ENCODE measurements around the gene AKAP8L.
"Not testable (repeated sequence)": the region's sequence is repeated elsewhere in the genome, so short reads cannot be mapped to it uniquely, and the experiment has no call there.

Gene AKAP8L

GRCh38 chr19:15412832-15413231 lies 6.0 kb downstream of the AKAP8L start:
- no peak for DNase-seq

DNA sequence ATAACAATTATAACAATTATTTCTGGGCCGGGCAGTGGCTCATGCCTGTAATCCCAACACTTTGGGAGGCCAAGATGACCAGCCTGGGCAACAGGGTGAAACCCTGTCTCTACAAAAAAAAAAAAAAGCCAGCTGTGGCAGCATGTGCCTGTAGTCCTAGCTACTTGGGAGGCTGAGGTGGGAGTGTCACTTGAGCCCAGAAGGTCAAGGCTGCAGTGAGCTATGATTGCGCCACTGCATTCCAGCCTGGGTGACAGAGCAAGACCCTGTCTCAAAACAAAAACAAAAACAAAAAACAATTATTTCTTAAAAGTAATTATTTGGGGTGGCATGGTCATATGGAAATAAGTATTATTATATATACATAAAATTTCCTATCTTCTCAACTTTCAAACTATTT lies 7.4 kb downstream of the AKAP8L start:
- DNase-seq: not testable (repeated sequence)

GRCh38 chr19:15404780-15405211 lies 14.0 kb downstream of the AKAP8L start:
- no peak for DNase-seq

DNA sequence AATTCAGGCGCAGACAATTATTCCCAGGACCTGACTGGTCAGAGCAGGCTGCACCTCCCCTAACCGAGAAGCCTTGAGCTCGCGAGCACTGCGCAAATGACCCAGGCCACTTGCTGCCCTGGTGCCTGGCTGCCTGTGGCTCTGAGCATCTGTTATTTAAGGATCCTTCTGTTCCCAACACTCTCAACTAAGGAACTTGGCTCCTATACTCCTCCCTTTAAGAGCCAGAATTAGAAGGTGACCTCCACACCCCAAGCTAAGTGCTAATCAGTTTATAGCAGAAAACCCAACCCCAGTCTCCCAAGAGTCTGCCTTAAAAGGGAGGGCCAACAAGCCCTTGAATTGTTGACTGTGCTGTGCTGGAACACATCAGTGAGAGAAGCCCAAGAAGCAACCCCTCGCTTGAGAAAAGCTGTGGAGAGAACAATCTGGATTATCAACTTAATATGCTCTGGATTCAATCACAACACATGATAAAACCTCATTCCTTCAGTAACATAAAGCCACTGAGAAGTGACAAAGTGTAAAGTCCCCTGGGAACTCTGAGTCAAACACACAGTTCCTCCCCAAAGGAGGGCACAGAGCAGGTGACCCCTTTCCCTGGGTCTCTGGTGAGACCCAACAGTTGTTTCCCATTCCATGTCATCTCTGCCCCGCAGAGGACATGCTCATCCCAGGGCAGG lies 14.6 kb downstream of the AKAP8L start:
- DNase-seq: no peak

- DNase-seq: no peak
Measured at GRCh38 chr19:15403151-15403531, 15.6 kb downstream of the AKAP8L start.

- DNase-seq: no peak
Measured at GRCh38 chr19:15402411-15403150, 16.2 kb downstream of the AKAP8L start.

DNA sequence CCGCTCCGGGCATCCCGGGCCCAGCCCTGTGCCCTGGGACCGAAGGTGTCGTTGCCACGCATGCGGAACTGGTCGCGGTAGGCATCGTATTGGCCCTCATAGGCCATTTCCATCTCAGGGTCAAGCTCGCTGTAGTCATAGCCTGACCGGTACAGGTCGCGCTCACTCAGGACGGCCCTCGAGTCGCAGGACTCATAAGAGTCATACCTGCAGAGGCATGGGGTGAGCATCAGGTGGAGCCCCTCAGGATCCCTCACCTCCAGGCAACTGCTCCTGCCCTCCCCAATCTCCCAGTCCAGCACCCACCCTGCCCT lies 17.4 kb downstream of the AKAP8L start:
- no peak for DNase-seq

DNA sequence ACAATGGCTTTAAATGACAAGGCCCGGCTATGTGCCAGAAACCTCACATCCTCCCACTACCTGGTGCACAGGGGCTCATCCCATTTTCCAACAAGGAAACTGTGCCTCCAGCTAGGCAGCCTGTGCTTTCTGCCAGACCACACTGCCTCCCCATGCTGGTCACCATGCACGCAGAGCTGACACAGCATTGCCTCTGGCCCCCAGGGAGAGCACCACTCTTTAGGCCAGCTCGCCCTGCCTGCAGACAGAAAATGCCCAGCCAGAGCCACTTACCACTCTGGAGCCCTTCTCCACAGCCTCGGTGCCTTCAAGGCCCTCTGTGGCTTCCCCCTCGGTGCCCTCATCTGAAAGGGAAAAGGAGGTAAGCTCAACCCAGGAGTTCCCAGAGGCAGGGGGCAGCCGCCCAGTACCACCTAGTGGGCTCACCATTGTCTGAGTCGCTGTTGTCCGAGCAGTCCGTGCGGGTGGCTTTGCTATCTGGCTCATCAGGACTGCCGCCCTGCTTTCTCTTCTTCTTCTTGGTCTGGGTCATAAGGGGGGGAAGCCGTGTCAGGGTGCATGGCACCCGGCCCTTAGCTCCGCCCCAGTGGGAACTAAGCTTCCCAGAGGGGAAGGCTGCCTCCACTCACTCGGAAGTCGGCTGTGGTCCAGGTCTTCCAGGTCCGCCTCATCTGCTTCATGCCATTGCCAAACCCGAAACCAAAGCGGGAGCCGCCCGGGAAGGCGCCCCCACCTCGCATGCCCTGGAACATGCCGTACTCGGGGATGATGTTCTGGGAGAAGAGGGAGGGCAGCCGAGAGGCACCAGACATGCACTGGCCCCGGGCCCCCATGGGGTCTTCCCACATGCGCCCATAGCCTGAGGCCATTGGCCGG lies 18.0 kb downstream of the AKAP8L start:
- DNase-seq: no peak

GRCh38 chr19:15399635-15400034 lies 19.2 kb downstream of the AKAP8L start:
- DNase-seq: no peak

- DNase-seq: no peak
Measured at GRCh38 chr19:15399234-15399515, 19.6 kb downstream of the AKAP8L start.

- no peak for DNase-seq
Measured at GRCh38 chr19:15398501-15399233, 20.1 kb downstream of the AKAP8L start.

DNA sequence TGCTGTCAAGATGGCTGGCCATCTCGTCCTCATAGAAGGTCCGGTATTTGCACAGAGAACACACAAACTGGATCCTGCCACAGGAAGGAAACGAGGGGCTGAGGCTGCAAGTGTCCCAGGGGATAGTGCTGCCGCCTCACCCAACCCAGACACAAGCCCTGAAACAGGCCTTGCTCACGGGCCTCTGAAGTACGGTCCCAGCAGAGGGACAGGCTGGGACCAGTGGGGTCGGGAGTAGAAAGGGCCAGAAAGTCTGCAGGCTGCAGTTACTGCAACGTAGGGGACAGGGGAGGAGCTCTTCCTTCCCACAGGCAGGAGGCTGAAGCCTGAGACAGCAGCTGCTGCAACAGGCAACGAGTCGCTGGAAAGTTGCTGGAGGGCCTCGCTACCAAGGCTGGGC lies 21.0 kb downstream of the AKAP8L start:
- no peak for DNase-seq

GRCh38 chr19:15397236-15397635 lies 21.6 kb downstream of the AKAP8L start:
- no peak for DNase-seq

GRCh38 chr19:15396436-15396835 lies 22.4 kb downstream of the AKAP8L start:
- no peak for DNase-seq

- not testable (repeated sequence) for DNase-seq
Measured at GRCh38 chr19:15395251-15395650, 23.5 kb downstream of the AKAP8L start.

GRCh38 chr19:15394426-15394825 lies 24.4 kb downstream of the AKAP8L start:
- no peak for DNase-seq

DNA sequence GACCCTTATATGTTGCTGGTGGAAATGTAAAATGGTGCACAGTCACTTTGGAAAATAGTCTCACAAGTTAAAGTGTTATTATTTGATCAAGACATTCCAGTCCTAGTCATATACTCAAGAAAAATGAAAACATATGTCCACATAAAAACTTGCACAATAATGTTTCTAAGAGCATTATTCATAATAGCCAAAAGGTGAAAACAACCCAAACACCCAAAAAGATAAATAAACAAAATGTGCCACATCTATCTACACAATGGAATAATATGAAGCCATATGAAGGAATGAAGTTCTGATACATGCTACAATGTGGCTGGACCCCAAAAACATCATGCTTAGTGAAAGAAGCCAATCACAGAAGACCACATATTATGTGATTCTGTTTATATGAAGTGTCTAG lies 24.8 kb downstream of the AKAP8L start:
- no peak for DNase-seq

GRCh38 chr19:15390814-15391213 lies 28.0 kb downstream of the AKAP8L start:
- DNase-seq: no peak

GRCh38 chr19:15381864-15382263 lies 36.9 kb downstream of the AKAP8L start:
- no peak for DNase-seq

GRCh38 chr19:15381429-15381828 lies 37.4 kb downstream of the AKAP8L start:
- DNase-seq: no peak

GRCh38 chr19:15379999-15380647 lies 38.7 kb downstream of the AKAP8L start:
- DNase-seq: no peak

DNA sequence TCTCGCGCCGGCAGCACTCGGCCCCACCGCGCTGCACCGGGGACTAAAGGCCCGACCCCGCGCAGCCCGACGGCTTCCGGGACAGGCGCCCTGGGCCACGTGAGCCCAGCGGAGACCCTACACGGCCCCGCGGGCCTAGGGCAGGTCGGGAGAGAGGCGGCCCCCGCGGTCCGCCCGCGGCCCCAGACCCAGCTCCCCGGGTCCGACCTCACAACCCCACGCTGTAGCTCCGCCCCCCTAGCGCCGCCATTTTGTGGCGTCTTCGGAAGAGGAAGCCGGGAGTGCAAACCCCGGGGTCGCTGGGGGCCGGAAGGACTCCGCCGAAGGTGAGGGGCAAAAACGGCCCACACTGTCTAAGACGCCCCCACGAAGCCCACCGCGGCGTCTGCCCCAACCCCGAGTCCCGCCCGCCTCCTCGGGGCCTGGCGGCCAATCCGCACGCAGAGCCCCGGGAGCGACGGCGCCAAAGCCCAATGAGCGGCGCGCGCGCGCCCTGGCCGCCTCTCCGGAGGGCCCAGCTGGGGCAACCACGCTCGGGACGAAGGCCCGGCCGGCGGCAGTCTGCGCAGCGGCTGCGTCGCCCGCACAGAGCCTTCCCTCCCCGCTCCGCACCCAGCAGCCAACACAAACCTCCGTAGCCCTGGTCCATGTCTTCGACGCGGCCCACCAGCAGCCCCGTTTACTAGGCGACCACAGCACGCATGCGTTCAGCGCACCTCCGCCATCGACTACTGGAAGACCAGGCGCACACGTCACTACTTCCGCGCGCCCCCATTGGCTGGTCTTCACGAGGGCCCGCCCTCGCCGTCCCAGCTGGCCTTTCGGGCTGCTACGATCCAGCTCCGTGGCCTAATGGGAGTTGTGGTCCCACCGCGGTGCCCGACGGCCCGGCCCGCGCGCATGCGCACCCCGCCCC lies 39.4 kb downstream of the AKAP8L start, which contains the start of gene AKAP8:
Gene AKAP8, minus strand, starts transcription at position 705 of the 916 bp plus-strand sequence. Its CDS starts 56 bp downstream, at position 649.
- peak; percentile 99 for DNase-seq
